OCI-LY7 (cell line): ENCODE results near the gene SMPD3.

Experiments used
- CTCF ChIP-seq: fragments of 200-600 bp; sonication (generic); conservative IDR thresholded peaks from 2 replicates; pipeline ENCODE4 v1.5.1; 2014; ENCODE audit warnings: mild to moderate bottlenecking, antibody characterized with exemption, low read length, moderate library complexity, mixed read lengths
- EZH2phosphoT487 ChIP-seq: fragments of 200-600 bp; sonication (generic); IDR thresholded peaks from 2 replicates; pipeline ENCODE4 v1.6.1; 2018; ENCODE audit warnings: low read depth, borderline replicate concordance, mild to moderate bottlenecking, mixed run types, antibody characterized with exemption, low read length, moderate library complexity, mixed read lengths

- TF ChIP-seq CTCF (no peak), EZH2phosphoT487 (no peak)
These were observed 55.0 kb downstream of the SMPD3 start for GRCh38 chr16:68393333-68393732.
